GM23338 (cell line): ENCODE results near the gene SLC66A2. TPM values are rescaled to one million over a fixed set of nuclear protein-coding genes. Genes with fewer than 3 reads are reported as not detected.

Experiments used
- ATAC-seq: fragments of 200-7000 bp; cut with Tn5 transposase; 3 replicates; pipeline ENCODE4 v1.9.1; 2020
- DNase-seq: peaks from one replicate; pipeline ENCODE4 v3.0.0-alpha.2; 2015; ENCODE audit warnings: low spot score
- H2AFZ ChIP-seq: fragments of 200-600 bp; sonication (generic); 2 replicates; pipeline ENCODE4 v1.8.0; 2016; ENCODE audit warnings: antibody characterized with exemption, mild to moderate bottlenecking, moderate library complexity
- H3F3A ChIP-seq: fragments of 200-600 bp; sonication (generic); replicated peaks from 2 replicates; pipeline ENCODE4 v1.8.0; 2017; ENCODE audit warnings: antibody characterized with exemption, mixed run types, low read depth
- H3K27ac ChIP-seq: fragments of 200-600 bp; sonication (generic); 2 replicates; pipeline ENCODE4 v1.6.1; 2016; ENCODE audit warnings: low read depth
- H3K27me3 ChIP-seq: fragments of 200-600 bp; sonication (generic); 2 replicates; pipeline ENCODE4 v1.8.0; 2016; ENCODE audit warnings: mild to moderate bottlenecking, mixed run types, moderate library complexity; ENCODE audit not compliant: insufficient read depth
- H3K36me3 ChIP-seq: fragments of 200-600 bp; sonication (generic); 2 replicates; pipeline ENCODE4 v1.8.0; 2016; ENCODE audit warnings: mild to moderate bottlenecking; ENCODE audit not compliant: insufficient read depth
- H3K4me1 ChIP-seq: fragments of 200-600 bp; sonication (generic); 2 replicates; pipeline ENCODE4 v1.8.0; 2016; ENCODE audit warnings: mild to moderate bottlenecking, moderate library complexity; ENCODE audit not compliant: insufficient read depth
- H3K4me2 ChIP-seq: fragments of 200-600 bp; sonication (generic); 2 replicates; pipeline ENCODE4 v1.7.1; 2017; ENCODE audit warnings: mixed run types
- H3K4me3 ChIP-seq: fragments of 200-600 bp; sonication (generic); 2 replicates; pipeline ENCODE4 v1.6.1; 2016; ENCODE audit warnings: mixed run types
- H3K79me2 ChIP-seq: fragments of 200-600 bp; sonication (generic); replicated peaks from 2 replicates; pipeline ENCODE4 v1.8.0; 2017; ENCODE audit warnings: mild to moderate bottlenecking; ENCODE audit not compliant: insufficient read depth
- H3K9me2 ChIP-seq: fragments of 200-600 bp; sonication (generic); 2 replicates; pipeline ENCODE4 v1.8.0; 2017; ENCODE audit not compliant: insufficient read depth
- H4K20me1 ChIP-seq: fragments of 200-600 bp; sonication (generic); replicated peaks from 2 replicates; pipeline ENCODE4 v1.8.0; 2017; ENCODE audit warnings: mild to moderate bottlenecking; ENCODE audit not compliant: insufficient read depth
- H3K27ac Mint-ChIP-seq: 2 replicates; pipeline ENCODE4 v1.8.0; 2020; ENCODE audit warnings: inconsistent platforms, mild to moderate bottlenecking, moderate library complexity, mixed read lengths
- H3K27me3 Mint-ChIP-seq: 3 replicates; pipeline ENCODE4 v1.8.0; 2022; ENCODE audit warnings: low read depth, mild to moderate bottlenecking, moderate library complexity, mixed read lengths, inconsistent platforms; ENCODE audit not compliant: insufficient read depth, poor library complexity
- H3K36me3 Mint-ChIP-seq: 3 replicates; pipeline ENCODE4 v1.8.0; 2021; ENCODE audit warnings: low read depth, mild to moderate bottlenecking, inconsistent platforms, moderate library complexity, mixed read lengths
- H3K4me1 Mint-ChIP-seq: 3 replicates; pipeline ENCODE4 v1.8.0; 2020; ENCODE audit warnings: mild to moderate bottlenecking, inconsistent platforms, mixed read lengths
- H3K4me3 Mint-ChIP-seq: 3 replicates; pipeline ENCODE4 v1.8.0; 2021; ENCODE audit warnings: moderate library complexity, mild to moderate bottlenecking, inconsistent platforms, mixed read lengths
- H3K9me3 Mint-ChIP-seq: 3 replicates; pipeline ENCODE4 v1.8.0; 2020; ENCODE audit warnings: moderate library complexity, mild to moderate bottlenecking, inconsistent platforms, mixed read lengths
- CREB1 ChIP-seq: fragments of 250-450 bp; sonication (Bioruptor Pico); IDR thresholded peaks from 2 replicates; pipeline ENCODE4 v1.5.0; 2020; ENCODE audit warnings: low read depth, mild to moderate bottlenecking, moderate library complexity
- EZH2 ChIP-seq: fragments of 200-600 bp; sonication (generic); IDR thresholded peaks from one replicate; pipeline ENCODE4 v1.8.0; 2017; ENCODE audit warnings: antibody characterized with exemption, mild to moderate bottlenecking, low read depth; ENCODE audit not compliant: unreplicated experiment
- EZH2phosphoT487 ChIP-seq: fragments of 200-600 bp; sonication (generic); IDR thresholded peaks from one replicate; pipeline ENCODE4 v1.8.1; 2018; ENCODE audit warnings: antibody characterized with exemption; ENCODE audit not compliant: unreplicated experiment
- JUNB ChIP-seq: IDR thresholded peaks from one replicate; pipeline ENCODE4 v1.6.1; 2016; ENCODE audit warnings: antibody characterized with exemption; ENCODE audit not compliant: unreplicated experiment
- NANOG ChIP-seq: IDR thresholded peaks from 2 replicates; pipeline ENCODE4 v1.6.1; 2016; ENCODE audit warnings: antibody characterized with exemption, borderline replicate concordance
- POLR2AphosphoS5 ChIP-seq: IDR thresholded peaks from 2 replicates; pipeline ENCODE4 v1.6.1; 2016; ENCODE audit warnings: antibody characterized with exemption, low read depth
- REST ChIP-seq: IDR thresholded peaks from one replicate; pipeline ENCODE4 v1.6.1; 2018; ENCODE audit warnings: antibody characterized with exemption; ENCODE audit not compliant: unreplicated experiment
- STAT1 ChIP-seq: IDR thresholded peaks from one replicate; pipeline ENCODE4 v1.6.1; 2016; ENCODE audit warnings: antibody characterized with exemption; ENCODE audit not compliant: unreplicated experiment
- ZNF114 ChIP-seq: fragments of 250-450 bp; sonication (Bioruptor Pico); IDR thresholded peaks from 2 replicates; pipeline ENCODE4 v1.5.0; 2020; ENCODE audit warnings: mild to moderate bottlenecking, moderate library complexity
- ZNF331 ChIP-seq: fragments of 250-450 bp; sonication (Bioruptor Pico); IDR thresholded peaks from 2 replicates; pipeline ENCODE4 v1.5.0; 2020; ENCODE audit warnings: low read depth, mild to moderate bottlenecking, moderate library complexity
- polyA plus RNA-seq: library from polyadenylated mRNA; unstranded; fragments of >200 nt; fragmentation: Nextera tagmentation; extraction: Ambion mirVana; gene quantifications from 2 replicates; pipeline ENCODE4 v1.2.1, GENCODE V29; 2016
- total RNA-seq: library from RNA; depleted of rRNA; stranded (reverse); fragments of >200 nt; shearing (Covaris generic); gene quantifications from 2 replicates; pipeline ENCODE4 v1.2.3, GENCODE V29; 2014
- TF ChIP-seq, protein P1 (sequence below), 2 experiments: fragments of 200-600 bp in 1 of 2; sonication (generic) in 1 of 2; conservative IDR thresholded peaks; 2 replicates each; pipeline versions ENCODE4 v1.5.1 to v1.6.1; 2016 to 2017; ENCODE audit warnings: antibody characterized with exemption in 2 of 2, low read depth in 2 of 2, mild to moderate bottlenecking in 2 of 2, moderate library complexity in 1 of 2
- TF ChIP-seq, protein P2 (sequence below): IDR thresholded peaks from 2 replicates; pipeline ENCODE4 v1.6.1; 2016; ENCODE audit warnings: antibody characterized with exemption
- TF ChIP-seq, protein P3 (sequence below): fragments of 250-450 bp; sonication (Bioruptor Pico); IDR thresholded peaks from 2 replicates; pipeline ENCODE4 v1.5.0; 2020; ENCODE audit warnings: mild to moderate bottlenecking, moderate library complexity

The SLC66A2 gene
- total and polyA plus RNA-seq, 2 experiments from 2014 or later: 4.0 to 18.1 TPM

DNA sequence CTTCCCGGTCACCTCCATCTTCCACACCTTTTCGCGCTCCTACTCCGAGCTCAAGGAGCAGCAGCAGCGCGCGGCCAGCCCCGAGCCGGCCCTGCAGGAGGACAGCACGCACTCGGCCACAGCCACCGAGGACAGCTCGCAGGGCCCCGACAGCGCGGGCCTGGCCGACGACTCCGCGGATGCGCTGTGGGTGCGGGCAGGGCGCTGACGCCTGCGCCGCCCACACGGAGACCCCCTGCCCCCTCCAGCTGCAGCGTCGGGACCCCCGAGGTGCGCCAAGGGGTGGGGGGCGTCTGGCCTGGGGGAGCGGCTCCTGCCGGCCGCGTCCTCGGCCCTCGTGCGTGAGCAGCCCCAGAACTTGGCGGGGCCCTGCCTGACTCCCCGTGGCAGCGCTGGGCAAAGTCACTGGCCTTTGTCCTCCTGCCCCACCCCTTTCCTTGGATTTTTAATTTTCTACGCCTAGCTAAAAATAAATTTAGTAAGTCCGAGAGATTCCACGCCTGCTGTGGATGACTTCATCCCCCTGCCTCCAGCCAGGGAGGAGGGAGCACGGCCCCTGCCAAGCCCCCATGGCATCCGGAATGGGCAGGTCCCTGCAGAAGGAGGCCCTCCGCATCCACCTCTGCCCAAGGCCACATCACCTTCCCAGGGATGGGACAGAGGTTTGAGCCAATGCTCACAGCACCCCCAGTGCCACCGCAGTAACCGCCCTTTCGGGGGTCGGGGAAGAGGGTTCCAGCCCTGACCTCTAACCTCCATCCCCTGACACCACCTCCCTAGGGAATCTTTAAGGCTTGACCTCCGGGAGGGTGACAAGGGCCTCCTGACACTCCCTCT, 51.6 kb downstream of the SLC66A2 start:
- no peaks in the 10 kb centered on the region for H3K4me1 ChIP-seq
- Mint-ChIP-seq H3K4me3 (no peak overlapping the region), H3K27me3 (peaks cover 19% of the 10 kb centered on the region), H3K9me3 (peaks cover 64% of the 10 kb centered on the region), H3K4me1 (no peaks in the 10 kb centered on the region), H3K27ac (no peak overlapping the region), H3K36me3 (peaks cover 44% of the 10 kb centered on the region)
- no peaks in the 10 kb centered on the region for H3K9me2 ChIP-seq
- H3K27me3 ChIP-seq: no peaks in the 10 kb centered on the region
- no peak for ATAC-seq
- H3K4me3 ChIP-seq: no peak overlapping the region
- DNase-seq: no peak
- TF ChIP-seq NANOG (no peak), JUNB (no peak), EZH2 (no peak), STAT1 (no peak), ZNF331 (CRISPR knock-in tag) (no peak), CREB1 (no peak), REST (no peak), EZH2phosphoT487 (no peak), POLR2AphosphoS5 (no peak), ZNF114 (CRISPR knock-in tag) (no peak)
- TF ChIP-seq, protein P1, sequence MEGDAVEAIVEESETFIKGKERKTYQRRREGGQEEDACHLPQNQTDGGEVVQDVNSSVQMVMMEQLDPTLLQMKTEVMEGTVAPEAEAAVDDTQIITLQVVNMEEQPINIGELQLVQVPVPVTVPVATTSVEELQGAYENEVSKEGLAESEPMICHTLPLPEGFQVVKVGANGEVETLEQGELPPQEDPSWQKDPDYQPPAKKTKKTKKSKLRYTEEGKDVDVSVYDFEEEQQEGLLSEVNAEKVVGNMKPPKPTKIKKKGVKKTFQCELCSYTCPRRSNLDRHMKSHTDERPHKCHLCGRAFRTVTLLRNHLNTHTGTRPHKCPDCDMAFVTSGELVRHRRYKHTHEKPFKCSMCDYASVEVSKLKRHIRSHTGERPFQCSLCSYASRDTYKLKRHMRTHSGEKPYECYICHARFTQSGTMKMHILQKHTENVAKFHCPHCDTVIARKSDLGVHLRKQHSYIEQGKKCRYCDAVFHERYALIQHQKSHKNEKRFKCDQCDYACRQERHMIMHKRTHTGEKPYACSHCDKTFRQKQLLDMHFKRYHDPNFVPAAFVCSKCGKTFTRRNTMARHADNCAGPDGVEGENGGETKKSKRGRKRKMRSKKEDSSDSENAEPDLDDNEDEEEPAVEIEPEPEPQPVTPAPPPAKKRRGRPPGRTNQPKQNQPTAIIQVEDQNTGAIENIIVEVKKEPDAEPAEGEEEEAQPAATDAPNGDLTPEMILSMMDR (conservative IDR thresholded peaks at IDR 0.05; ENCODE audit: low read depth in 2 of 2): no peak
- TF ChIP-seq, protein P2, sequence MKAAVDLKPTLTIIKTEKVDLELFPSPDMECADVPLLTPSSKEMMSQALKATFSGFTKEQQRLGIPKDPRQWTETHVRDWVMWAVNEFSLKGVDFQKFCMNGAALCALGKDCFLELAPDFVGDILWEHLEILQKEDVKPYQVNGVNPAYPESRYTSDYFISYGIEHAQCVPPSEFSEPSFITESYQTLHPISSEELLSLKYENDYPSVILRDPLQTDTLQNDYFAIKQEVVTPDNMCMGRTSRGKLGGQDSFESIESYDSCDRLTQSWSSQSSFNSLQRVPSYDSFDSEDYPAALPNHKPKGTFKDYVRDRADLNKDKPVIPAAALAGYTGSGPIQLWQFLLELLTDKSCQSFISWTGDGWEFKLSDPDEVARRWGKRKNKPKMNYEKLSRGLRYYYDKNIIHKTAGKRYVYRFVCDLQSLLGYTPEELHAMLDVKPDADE: no peak
- TF ChIP-seq, protein P3, sequence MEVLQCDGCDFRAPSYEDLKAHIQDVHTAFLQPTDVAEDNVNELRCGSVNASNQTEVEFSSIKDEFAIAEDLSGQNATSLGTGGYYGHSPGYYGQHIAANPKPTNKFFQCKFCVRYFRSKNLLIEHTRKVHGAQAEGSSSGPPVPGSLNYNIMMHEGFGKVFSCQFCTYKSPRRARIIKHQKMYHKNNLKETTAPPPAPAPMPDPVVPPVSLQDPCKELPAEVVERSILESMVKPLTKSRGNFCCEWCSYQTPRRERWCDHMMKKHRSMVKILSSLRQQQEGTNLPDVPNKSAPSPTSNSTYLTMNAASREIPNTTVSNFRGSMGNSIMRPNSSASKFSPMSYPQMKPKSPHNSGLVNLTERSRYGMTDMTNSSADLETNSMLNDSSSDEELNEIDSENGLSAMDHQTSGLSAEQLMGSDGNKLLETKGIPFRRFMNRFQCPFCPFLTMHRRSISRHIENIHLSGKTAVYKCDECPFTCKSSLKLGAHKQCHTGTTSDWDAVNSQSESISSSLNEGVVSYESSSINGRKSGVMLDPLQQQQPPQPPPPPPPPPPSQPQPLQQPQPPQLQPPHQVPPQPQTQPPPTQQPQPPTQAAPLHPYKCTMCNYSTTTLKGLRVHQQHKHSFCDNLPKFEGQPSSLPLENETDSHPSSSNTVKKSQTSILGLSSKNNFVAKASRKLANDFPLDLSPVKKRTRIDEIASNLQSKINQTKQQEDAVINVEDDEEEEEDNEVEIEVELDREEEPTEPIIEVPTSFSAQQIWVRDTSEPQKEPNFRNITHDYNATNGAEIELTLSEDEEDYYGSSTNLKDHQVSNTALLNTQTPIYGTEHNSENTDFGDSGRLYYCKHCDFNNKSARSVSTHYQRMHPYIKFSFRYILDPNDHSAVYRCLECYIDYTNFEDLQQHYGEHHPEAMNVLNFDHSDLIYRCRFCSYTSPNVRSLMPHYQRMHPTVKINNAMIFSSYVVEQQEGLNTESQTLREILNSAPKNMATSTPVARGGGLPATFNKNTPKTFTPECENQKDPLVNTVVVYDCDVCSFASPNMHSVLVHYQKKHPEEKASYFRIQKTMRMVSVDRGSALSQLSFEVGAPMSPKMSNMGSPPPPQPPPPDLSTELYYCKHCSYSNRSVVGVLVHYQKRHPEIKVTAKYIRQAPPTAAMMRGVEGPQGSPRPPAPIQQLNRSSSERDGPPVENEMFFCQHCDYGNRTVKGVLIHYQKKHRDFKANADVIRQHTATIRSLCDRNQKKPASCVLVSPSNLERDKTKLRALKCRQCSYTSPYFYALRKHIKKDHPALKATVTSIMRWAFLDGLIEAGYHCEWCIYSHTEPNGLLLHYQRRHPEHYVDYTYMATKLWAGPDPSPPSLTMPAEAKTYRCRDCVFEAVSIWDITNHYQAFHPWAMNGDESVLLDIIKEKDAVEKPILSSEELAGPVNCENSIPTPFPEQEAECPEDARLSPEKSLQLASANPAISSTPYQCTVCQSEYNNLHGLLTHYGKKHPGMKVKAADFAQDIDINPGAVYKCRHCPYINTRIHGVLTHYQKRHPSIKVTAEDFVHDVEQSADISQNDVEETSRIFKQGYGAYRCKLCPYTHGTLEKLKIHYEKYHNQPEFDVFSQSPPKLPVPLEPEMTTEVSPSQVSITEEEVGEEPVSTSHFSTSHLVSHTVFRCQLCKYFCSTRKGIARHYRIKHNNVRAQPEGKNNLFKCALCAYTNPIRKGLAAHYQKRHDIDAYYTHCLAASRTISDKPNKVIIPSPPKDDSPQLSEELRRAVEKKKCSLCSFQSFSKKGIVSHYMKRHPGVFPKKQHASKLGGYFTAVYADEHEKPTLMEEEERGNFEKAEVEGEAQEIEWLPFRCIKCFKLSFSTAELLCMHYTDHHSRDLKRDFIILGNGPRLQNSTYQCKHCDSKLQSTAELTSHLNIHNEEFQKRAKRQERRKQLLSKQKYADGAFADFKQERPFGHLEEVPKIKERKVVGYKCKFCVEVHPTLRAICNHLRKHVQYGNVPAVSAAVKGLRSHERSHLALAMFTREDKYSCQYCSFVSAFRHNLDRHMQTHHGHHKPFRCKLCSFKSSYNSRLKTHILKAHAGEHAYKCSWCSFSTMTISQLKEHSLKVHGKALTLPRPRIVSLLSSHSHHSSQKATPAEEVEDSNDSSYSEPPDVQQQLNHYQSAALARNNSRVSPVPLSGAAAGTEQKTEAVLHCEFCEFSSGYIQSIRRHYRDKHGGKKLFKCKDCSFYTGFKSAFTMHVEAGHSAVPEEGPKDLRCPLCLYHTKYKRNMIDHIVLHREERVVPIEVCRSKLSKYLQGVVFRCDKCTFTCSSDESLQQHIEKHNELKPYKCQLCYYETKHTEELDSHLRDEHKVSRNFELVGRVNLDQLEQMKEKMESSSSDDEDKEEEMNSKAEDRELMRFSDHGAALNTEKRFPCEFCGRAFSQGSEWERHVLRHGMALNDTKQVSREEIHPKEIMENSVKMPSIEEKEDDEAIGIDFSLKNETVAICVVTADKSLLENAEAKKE: no peak
- H3K79me2 ChIP-seq: no peaks in the 10 kb centered on the region
- no peak overlapping the region for H2AFZ ChIP-seq
- no peak overlapping the region for H3K27ac ChIP-seq
- H4K20me1 ChIP-seq: no peaks in the 10 kb centered on the region
- H3F3A ChIP-seq: no peaks in the 10 kb centered on the region
- no peaks in the 10 kb centered on the region for H3K36me3 ChIP-seq
- H3K4me2 ChIP-seq: no peak overlapping the region
